Peyer's patch (tissue), 4 donors: Measurements from ENCODE around the gene CKMT2.

ENCODE experiments used
- POLR2A ChIP-seq, 2 donors: fragments of 450-650 bp; IDR thresholded peaks; one replicate each; pipeline ENCODE4 v1.5.1; 2017; ENCODE audit warnings: antibody characterized with exemption in 2 of 2, mild to moderate bottlenecking in 2 of 2, moderate library complexity in 2 of 2
- TF ChIP-seq, protein P1 (sequence below), 6 experiments: fragments of 450-650 bp in 4 of 6; fragments of 200-600 bp in 2 of 6; sonication (generic) in 1 of 6; IDR thresholded peaks; one replicate each; pipeline ENCODE4 v1.5.1; 2017 to 2019; ENCODE audit warnings: antibody characterized with exemption in 6 of 6, mild to moderate bottlenecking in 3 of 6, moderate library complexity in 1 of 6

DNA sequence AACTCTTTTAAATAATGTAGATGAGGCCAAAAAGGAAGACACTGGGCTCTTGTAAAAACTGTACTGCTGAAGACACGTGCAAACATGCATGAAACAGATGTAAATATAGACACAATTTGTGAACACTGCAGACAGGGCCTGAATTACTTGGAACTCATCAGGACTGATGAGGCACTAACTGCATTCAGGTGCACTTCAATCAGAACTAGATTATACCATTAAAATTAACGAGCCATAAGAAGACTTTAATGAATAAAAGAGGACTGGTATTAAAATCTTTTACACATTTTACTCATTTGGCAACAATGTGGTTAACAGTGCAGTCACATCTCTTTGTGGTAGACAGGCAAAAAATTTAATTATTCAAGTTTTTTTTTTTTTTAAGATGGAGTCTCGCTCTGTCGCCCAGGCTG, 54.9 kb downstream of the CKMT2 start:
- no peak for TF ChIP-seq POLR2A (IDR thresholded peaks at IDR 0.05)
- TF ChIP-seq, protein P1, sequence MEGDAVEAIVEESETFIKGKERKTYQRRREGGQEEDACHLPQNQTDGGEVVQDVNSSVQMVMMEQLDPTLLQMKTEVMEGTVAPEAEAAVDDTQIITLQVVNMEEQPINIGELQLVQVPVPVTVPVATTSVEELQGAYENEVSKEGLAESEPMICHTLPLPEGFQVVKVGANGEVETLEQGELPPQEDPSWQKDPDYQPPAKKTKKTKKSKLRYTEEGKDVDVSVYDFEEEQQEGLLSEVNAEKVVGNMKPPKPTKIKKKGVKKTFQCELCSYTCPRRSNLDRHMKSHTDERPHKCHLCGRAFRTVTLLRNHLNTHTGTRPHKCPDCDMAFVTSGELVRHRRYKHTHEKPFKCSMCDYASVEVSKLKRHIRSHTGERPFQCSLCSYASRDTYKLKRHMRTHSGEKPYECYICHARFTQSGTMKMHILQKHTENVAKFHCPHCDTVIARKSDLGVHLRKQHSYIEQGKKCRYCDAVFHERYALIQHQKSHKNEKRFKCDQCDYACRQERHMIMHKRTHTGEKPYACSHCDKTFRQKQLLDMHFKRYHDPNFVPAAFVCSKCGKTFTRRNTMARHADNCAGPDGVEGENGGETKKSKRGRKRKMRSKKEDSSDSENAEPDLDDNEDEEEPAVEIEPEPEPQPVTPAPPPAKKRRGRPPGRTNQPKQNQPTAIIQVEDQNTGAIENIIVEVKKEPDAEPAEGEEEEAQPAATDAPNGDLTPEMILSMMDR (IDR thresholded peaks at IDR 0.05), result no peak
